ENCODE data around the gene BSND. TPM values are rescaled to one million over a fixed set of nuclear protein-coding genes. Genes with fewer than 3 reads are reported as not detected.

Gene BSND
- total and polyA plus RNA-seq, 9 donors, result 0.10 to 0.46 (median 0.10) TPM; not detected in 6

GRCh38 chr1:55051621-55052020, 52.9 kb downstream of the BSND start:
- no peaks in the 10 kb centered on the region for H3K9me3 ChIP-seq
- no peak for DNase-seq
- H3K4me1 ChIP-seq (ENCODE audit: insufficient read depth), result peaks cover 2% of the 10 kb centered on the region
- 65 to 78% (median 70%) methylated on average over 9 of the region's 9 CpGs for WGBS, 3 donors
- intact Hi-C loops (cut with DNase I), result no loop called here
- no peaks in the 10 kb centered on the region for H3K27me3 ChIP-seq
- no peak overlapping the region for H3K27ac ChIP-seq
- H3K36me3 ChIP-seq, result no peaks in the 10 kb centered on the region
- no peak overlapping the region for H3K4me3 ChIP-seq
- TF ChIP-seq CTCF (IDR thresholded peaks at IDR 0.05), result no peak
- no peak for TF ChIP-seq POLR2A (IDR thresholded peaks at IDR 0.05)

- H3K27ac ChIP-seq, result no peak overlapping the region
- H3K4me3 ChIP-seq, result no peak overlapping the region
- no peak for TF ChIP-seq EP300 (IDR thresholded peaks at IDR 0.05)
- no peak for TF ChIP-seq POLR2A (IDR thresholded peaks at IDR 0.05)
- TF ChIP-seq CTCF (IDR thresholded peaks at IDR 0.05), result no peak
- H3K9me3 ChIP-seq, result no peaks in the 10 kb centered on the region
- intact Hi-C loops (cut with DNase I), result no loop called here
- no peak for DNase-seq
- peaks cover 2% of the 10 kb centered on the region for H3K4me1 ChIP-seq (ENCODE audit: insufficient read depth)
- no peaks in the 10 kb centered on the region for H3K36me3 ChIP-seq
- WGBS, 3 donors, result 87 to 88% (median 87%) methylated on average over 29 of the region's 29 CpGs
- no peaks in the 10 kb centered on the region for H3K27me3 ChIP-seq
Observed at GRCh38 chr1:55052221-55053142, 53.7 kb downstream of the BSND start.

- WGBS, 3 donors, result 55 to 78% (median 60%) methylated on average over 6 to 7 of the region's 7 CpGs
- TF ChIP-seq EP300 (IDR thresholded peaks at IDR 0.05), result no peak
- no peak for TF ChIP-seq CTCF (IDR thresholded peaks at IDR 0.05)
- no peak for TF ChIP-seq POLR2A (IDR thresholded peaks at IDR 0.05)
- Histone ChIP-seq H3K4me3 (no peak overlapping the region), H3K4me1 (ENCODE audit: insufficient read depth) (peaks cover 2% of the 10 kb centered on the region), H3K27ac (no peak overlapping the region), H3K36me3 (no peaks in the 10 kb centered on the region), H3K27me3 (no peaks in the 10 kb centered on the region), H3K9me3 (no peaks in the 10 kb centered on the region)
- intact Hi-C loops (cut with DNase I), result no loop called here
- DNase-seq, result no peak
Observed at GRCh38 chr1:55053265-55053954, 54.7 kb downstream of the BSND start.

- H3K9me3 ChIP-seq, result no peaks in the 10 kb centered on the region
- H3K4me3 ChIP-seq, result no peak overlapping the region
- no peaks in the 10 kb centered on the region for H3K27me3 ChIP-seq
- no peaks in the 10 kb centered on the region for H3K36me3 ChIP-seq
- H3K27ac ChIP-seq, result no peak overlapping the region
- WGBS, 3 donors, result 83 to 90% (median 89%) methylated on average over 5 of the region's 5 CpGs
- peaks cover 2% of the 10 kb centered on the region for H3K4me1 ChIP-seq (ENCODE audit: insufficient read depth)
- intact Hi-C loops (cut with DNase I), result no loop called here
- DNase-seq, result no peak
- TF ChIP-seq EP300 (IDR thresholded peaks at IDR 0.05), result no peak
- no peak for TF ChIP-seq CTCF (IDR thresholded peaks at IDR 0.05)
- no peak for TF ChIP-seq POLR2A (IDR thresholded peaks at IDR 0.05)
Observed at GRCh38 chr1:55054396-55054795, 55.7 kb downstream of the BSND start.

All from ovary (tissue), 9 donors.